ENCODE measurements around the gene OR51E1.

The OR51E1 gene

GRCh38 chr11:4643076-4643475, 706 bp upstream of the OR51E1 start:
- Histone ChIP-seq H3K27me3 (ENCODE audit: insufficient read depth, low read depth, severe bottlenecking) (peaks cover 79% of the 10 kb centered on the region), H3K9me3 (ENCODE audit: severe bottlenecking) (no peaks in the 10 kb centered on the region)
- DNase-seq: no peak

GRCh38 chr11:4644233-4644632, 451 bp downstream of the OR51E1 start:
- Histone ChIP-seq H3K9me3 (ENCODE audit: severe bottlenecking) (no peaks in the 10 kb centered on the region), H3K27ac (no peak overlapping the region), H3K36me3 (no peaks in the 10 kb centered on the region), H3K4me3 (ENCODE audit: low read depth, low read length) (no peak overlapping the region), H3K27me3 (ENCODE audit: insufficient read depth, low read depth, severe bottlenecking) (peaks cover 76% of the 10 kb centered on the region)
- no peak for TF ChIP-seq CTCF (IDR thresholded peaks at IDR 0.05; ENCODE audit: low read depth, low read length)
- DNase-seq: no peak

More at GRCh38 chr11:4643076-4643475, 706 bp upstream of the OR51E1 start:
- H3K4me3 ChIP-seq (ENCODE audit: low read depth, low read length): no peak overlapping the region
- TF ChIP-seq CTCF (IDR thresholded peaks at IDR 0.05; ENCODE audit: low read depth, low read length): no peak
- no peaks in the 10 kb centered on the region for H3K36me3 ChIP-seq
- H3K27ac ChIP-seq: no peak overlapping the region

- no peak for DNase-seq
- TF ChIP-seq CTCF (IDR thresholded peaks at IDR 0.05; ENCODE audit: low read depth, low read length): no peak
- Histone ChIP-seq H3K9me3 (ENCODE audit: severe bottlenecking) (no peaks in the 10 kb centered on the region), H3K27ac (no peak overlapping the region), H3K4me3 (ENCODE audit: low read depth, low read length) (no peak overlapping the region), H3K36me3 (no peaks in the 10 kb centered on the region), H3K27me3 (ENCODE audit: insufficient read depth, low read depth, severe bottlenecking) (peaks cover 71% of the 10 kb centered on the region)
These were observed 2.2 kb downstream of the OR51E1 start for GRCh38 chr11:4645974-4646373.

- no peak for DNase-seq
- H3K27ac ChIP-seq: no peak overlapping the region
- TF ChIP-seq CTCF (IDR thresholded peaks at IDR 0.05; ENCODE audit: low read depth, low read length): no peak
These were observed 4.0 kb downstream of the OR51E1 start for GRCh38 chr11:4647766-4648165.

GRCh38 chr11:4654635-4655369, 11.0 kb downstream of the OR51E1 start:
- Histone ChIP-seq H3K27ac (no peak overlapping the region), H3K27me3 (ENCODE audit: insufficient read depth, low read depth, severe bottlenecking) (peaks cover 81% of the 10 kb centered on the region), H3K36me3 (no peaks in the 10 kb centered on the region), H3K4me3 (ENCODE audit: low read depth, low read length) (no peak overlapping the region), H3K9me3 (ENCODE audit: severe bottlenecking) (no peaks in the 10 kb centered on the region)
- DNase-seq: no peak
- no peak for TF ChIP-seq CTCF (IDR thresholded peaks at IDR 0.05; ENCODE audit: low read depth, low read length)

More at GRCh38 chr11:4647766-4648165, 4.0 kb downstream of the OR51E1 start:
- H3K27me3 ChIP-seq (ENCODE audit: insufficient read depth, low read depth, severe bottlenecking): peaks cover 68% of the 10 kb centered on the region
- H3K9me3 ChIP-seq (ENCODE audit: severe bottlenecking): no peaks in the 10 kb centered on the region
- no peaks in the 10 kb centered on the region for H3K36me3 ChIP-seq
- no peak overlapping the region for H3K4me3 ChIP-seq (ENCODE audit: low read depth, low read length)

Data from WERI-Rb-1 (cell line).